H1 (cell line): ENCODE results near the gene MMP25. TPM values are rescaled to one million over a fixed set of nuclear protein-coding genes. Genes with fewer than 3 reads are reported as not detected.
"Not testable (repeated sequence)": the region's sequence is repeated elsewhere in the genome, so short reads cannot be mapped to it uniquely, and the experiment has no call there.

ENCODE experiments used
- CTCF ChIA-PET: fragments of 300-600 bp; sonication (Branson Sonifier 250); formaldehyde crosslinking; loops from one replicate; lab custom pipeline; 2021; ENCODE audit not compliant: partially characterized antibody; lab: Charles Lee
- POLR2A ChIA-PET: fragments of 300-600 bp; sonication (Branson Sonifier 250); formaldehyde crosslinking; loops from one replicate; lab custom pipeline; 2021; ENCODE audit warnings: inconsistent platforms; ENCODE audit not compliant: partially characterized antibody; lab: Charles Lee
- DNase-seq, 2 experiments: peaks; one replicate each; pipeline versions ENCODE4 v3.0.0 to v3.0.0-alpha.2; 2010 to 2022; ENCODE audit warnings: low spot score in 2 of 2, low read depth in 1 of 2, mixed read lengths in 1 of 2
- FAIRE-seq: peaks from 2 replicates; lab custom pipeline; 2011; peaks lifted over from hg19 to GRCh38; lab: Jason Lieb, UNC
- H2AFZ ChIP-seq: 2 replicates; pipeline ENCODE4 v1.8.1; 2012; ENCODE audit warnings: low read length, inconsistent platforms
- H2AK5ac ChIP-seq: 2 replicates; pipeline ENCODE4 v1.6.1; 2013; ENCODE audit warnings: low read depth, low read length
- H2BK120ac ChIP-seq: replicated peaks from 2 replicates; pipeline ENCODE3; 2013; ENCODE audit warnings: low read depth, low read length, inconsistent platforms
- H2BK12ac ChIP-seq: 2 replicates; pipeline ENCODE4 v1.6.1; 2013; ENCODE audit warnings: low read depth, low read length
- H2BK15ac ChIP-seq: 2 replicates; pipeline ENCODE4 v1.6.1; 2013; ENCODE audit warnings: low read length
- H2BK20ac ChIP-seq: 2 replicates; pipeline ENCODE4 v1.6.1; 2013; ENCODE audit warnings: low read length
- H2BK5ac ChIP-seq: 2 replicates; pipeline ENCODE4 v1.6.1; 2013; ENCODE audit warnings: low read depth, low read length
- H3K14ac ChIP-seq: 2 replicates; pipeline ENCODE4 v1.6.1; 2013; ENCODE audit warnings: inconsistent platforms; ENCODE audit not compliant: insufficient read length
- H3K18ac ChIP-seq: 2 replicates; pipeline ENCODE4 v1.6.1; 2013; ENCODE audit warnings: low read length; ENCODE audit errors: extremely low read depth
- H3K23ac ChIP-seq: 2 replicates; pipeline ENCODE4 v1.6.1; 2013; ENCODE audit warnings: inconsistent platforms; ENCODE audit not compliant: insufficient read length
- H3K23me2 ChIP-seq: 2 replicates; pipeline ENCODE4 v1.6.1; 2013; ENCODE audit warnings: low read depth, low read length
- H3K27ac ChIP-seq: 2 replicates; pipeline ENCODE4 v1.6.1; 2011; ENCODE audit warnings: low read depth, low read length, inconsistent platforms
- H3K27me3 ChIP-seq, 4 experiments: replicated peaks in 1 of 4; 1 replicate in 1 of 4; 2 replicates in 3 of 4; pipeline versions ENCODE4 v1.6.1 to v1.8.1; 2011 to 2013; ENCODE audit warnings: low read length in 3 of 4, mild to moderate bottlenecking in 3 of 4, inconsistent platforms in 2 of 4, mixed read lengths in 2 of 4, moderate library complexity in 1 of 4; ENCODE audit not compliant: control insufficient read depth in 3 of 4, insufficient read depth in 3 of 4; ENCODE audit errors: extremely low read depth in 1 of 4
- H3K36me3 ChIP-seq, 4 experiments: 2 replicates each; pipeline versions ENCODE4 v1.6.1 to v1.8.1; 2011 to 2013; ENCODE audit warnings: mild to moderate bottlenecking in 4 of 4, low read length in 3 of 4, moderate library complexity in 2 of 4, control low read depth in 1 of 4, inconsistent platforms in 1 of 4; ENCODE audit not compliant: insufficient read depth in 4 of 4, control insufficient read depth in 2 of 4
- H3K4ac ChIP-seq: replicated peaks from 2 replicates; pipeline ENCODE3; 2013; ENCODE audit warnings: low read length, low read depth, mixed read lengths, inconsistent platforms; ENCODE audit not compliant: insufficient read length
- H3K4me1 ChIP-seq, 4 experiments: replicated peaks in 1 of 4; 1 replicate in 1 of 4; 2 replicates in 3 of 4; pipeline versions ENCODE4 v1.6.1 to v1.8.1; 2011 to 2013; ENCODE audit warnings: low read length in 3 of 4, inconsistent platforms in 2 of 4, mixed read lengths in 1 of 4; ENCODE audit not compliant: insufficient read depth in 4 of 4, control insufficient read depth in 3 of 4
- H3K4me2 ChIP-seq, 2 experiments: 2 replicates each; pipeline versions ENCODE4 v1.6.1 to v1.8.1; 2011 to 2013; ENCODE audit warnings: low read depth in 2 of 2, low read length in 2 of 2, control low read depth in 1 of 2, inconsistent platforms in 1 of 2, mild to moderate bottlenecking in 1 of 2; ENCODE audit not compliant: insufficient read depth in 1 of 2
- H3K4me3 ChIP-seq, 4 experiments: fragments of 200-600, 300-600 bp in 1 of 4; sonication (generic), shearing (Covaris generic), sonication (Bioruptor Twin) in 1 of 4; 2 replicates each; pipeline versions ENCODE4 v1.5.1 to v1.8.1; 2011 to 2016; ENCODE audit warnings: low read length in 4 of 4, low read depth in 3 of 4, control low read depth in 2 of 4, inconsistent platforms in 2 of 4, mild to moderate bottlenecking in 2 of 4, mixed read lengths in 1 of 4, moderate library complexity in 1 of 4; ENCODE audit not compliant: insufficient read depth in 2 of 4; ENCODE audit errors: extremely low read depth in 1 of 4
- H3K56ac ChIP-seq: replicated peaks from 2 replicates; pipeline ENCODE3; 2013; ENCODE audit warnings: low read depth, mild to moderate bottlenecking, mixed read lengths, low read length, inconsistent platforms; ENCODE audit not compliant: insufficient read length
- H3K79me1 ChIP-seq: 2 replicates; pipeline ENCODE4 v1.6.1; 2013; ENCODE audit warnings: low read depth, low read length, control low read depth
- H3K79me2 ChIP-seq, 2 experiments: 2 replicates each; pipeline versions ENCODE4 v1.6.1 to v1.8.1; 2012 to 2013; ENCODE audit warnings: low read length in 2 of 2, mild to moderate bottlenecking in 2 of 2, inconsistent platforms in 1 of 2; ENCODE audit not compliant: insufficient read depth in 2 of 2, control insufficient read depth in 1 of 2
- H3K9ac ChIP-seq, 4 experiments: replicated peaks in 1 of 4; 1 replicate in 1 of 4; 2 replicates in 3 of 4; pipeline versions ENCODE4 v1.6.1 to v1.8.1; 2011 to 2013; ENCODE audit warnings: low read depth in 3 of 4, low read length in 3 of 4, control low read depth in 2 of 4, mild to moderate bottlenecking in 2 of 4, moderate library complexity in 2 of 4, inconsistent platforms in 1 of 4; ENCODE audit errors: extremely low read depth in 1 of 4
- H3K9me3 ChIP-seq, 2 experiments: 2 replicates each; pipeline versions ENCODE4 v1.6.1 to v1.8.1; 2012 to 2013; ENCODE audit warnings: mild to moderate bottlenecking in 2 of 2, moderate library complexity in 2 of 2, control low read depth in 1 of 2, inconsistent platforms in 1 of 2, low read depth in 1 of 2, low read length in 1 of 2, mixed read lengths in 1 of 2; ENCODE audit not compliant: insufficient read depth in 2 of 2
- H4K20me1 ChIP-seq, 2 experiments: replicated peaks in 1 of 2; 2 replicates each; pipeline versions ENCODE3 to v1.8.1; 2011 to 2013; ENCODE audit warnings: inconsistent platforms in 2 of 2, low read length in 2 of 2, mild to moderate bottlenecking in 1 of 2; ENCODE audit not compliant: insufficient read depth in 2 of 2, control insufficient read depth in 1 of 2
- H4K5ac ChIP-seq: 2 replicates; pipeline ENCODE4 v1.6.1; 2013; ENCODE audit warnings: low read length, low read depth, mixed read lengths, inconsistent platforms; ENCODE audit not compliant: insufficient read length
- H4K8ac ChIP-seq: 2 replicates; pipeline ENCODE4 v1.8.0; 2013; ENCODE audit warnings: mild to moderate bottlenecking, moderate library complexity, low read length, inconsistent platforms; ENCODE audit not compliant: insufficient read depth; ENCODE audit errors: extremely low read depth
- H4K91ac ChIP-seq: replicated peaks from 2 replicates; pipeline ENCODE3; 2013; ENCODE audit warnings: low read length, mixed read lengths, inconsistent platforms; ENCODE audit not compliant: insufficient read length
- WGBS, 2 experiments: shearing (Covaris generic) in 1 of 2; methylation state at CpG; one replicate each; pipeline versions ENCODE4 v1.1.6 to v1.1.7; 2013 to 2015; ENCODE audit warnings: low lambda C conversion rate in 2 of 2, mixed read lengths in 2 of 2, inconsistent platforms in 1 of 2, low coverage in 1 of 2, missing lambda C conversion rate in 1 of 2; ENCODE audit not compliant: insufficient replicate concordance in 2 of 2, insufficient coverage in 1 of 2, insufficient read length in 1 of 2; ENCODE audit errors: extremely low coverage in 1 of 2, missing lambda C conversion rate in 1 of 2; 5-methylcytosine and 5-hydroxymethylcytosine counted together
- polyA plus RNA-seq, 7 experiments: library from polyadenylated mRNA; depleted of rRNA in 3 of 7; stranded (reverse) in 5 of 7; unstranded in 2 of 7; fragments of >200 nt in 5 of 7; fragments of 200-250 nt in 2 of 7; gene quantifications; 1 replicate in 5 of 7; 2 replicates in 1 of 7; 4 replicates in 1 of 7; pipeline versions ENCODE4 v1.2.1 to v1.2.3, GENCODE V29; 2011 to 2013; ENCODE audit warnings: missing spikeins in 2 of 7, mixed read lengths in 2 of 7
- total RNA-seq: library from RNA; stranded (reverse); fragmentation: NEBNext Ultra II Directional; extraction: Animal tissue kit (Norgen Biotek cat#: 25700); gene quantifications from 2 replicates; pipeline ENCODE4 v1.2.1, GENCODE V29; 2021

MMP25 gene
- total and polyA plus RNA-seq, 2 of the 8 experiments (the other 6 are each of a cell fraction or from before 2014, with no cell fraction given), result 7.7 to 26.7 TPM

GRCh38 chr16:3072148-3072547 lies 25.8 kb downstream of the MMP25 start:
- not testable (repeated sequence) for H3K4me3 ChIP-seq, H3K9ac ChIP-seq, H3K14ac ChIP-seq, DNase-seq, H2AFZ ChIP-seq, H2AK5ac ChIP-seq, H3K9me3 ChIP-seq, H3K27me3 ChIP-seq, H3K23me2 ChIP-seq, H3K79me1 ChIP-seq, H2BK20ac ChIP-seq, H4K20me1 ChIP-seq, H3K27ac ChIP-seq, H3K4me1 ChIP-seq, H3K36me3 ChIP-seq, H4K5ac ChIP-seq, H3K23ac ChIP-seq, H2BK15ac ChIP-seq, H4K91ac ChIP-seq, H2BK12ac ChIP-seq, H3K79me2 ChIP-seq, H3K4me2 ChIP-seq, H3K18ac ChIP-seq, FAIRE-seq, H2BK5ac ChIP-seq, H4K8ac ChIP-seq, H3K4ac ChIP-seq, H2BK120ac ChIP-seq, H3K56ac ChIP-seq
- POLR2A ChIA-PET, result interaction anchor here (1.2 kb wide), 2 partner anchors 8 to 15 kb away, joined by 3 read pairs; no protein-coding TSS in a partner anchor
- CTCF ChIA-PET, result interaction anchor here (2.0 kb wide), 2 partner anchors 14 to 33 kb away, joined by 5 to 9 read pairs; no protein-coding TSS in a partner anchor
- 96% methylated on average over 3 of the region's 4 CpGs; no CpG with 5 or more reads in 1 of the 2 experiments for WGBS, 2 experiments
